NCI-H2196 (cell line): ENCODE data around the gene ZBTB16.
A peak's percentile ranks its signal among the peaks of the same experiment; 100 is the strongest.

Experiments
- DNase-seq: peaks from one replicate; lab custom pipeline; 2025; ENCODE audit not compliant: unreplicated experiment; lab: John Stamatoyannopoulos, UW

The ZBTB16 gene

GRCh38 chr11:114059278-114059983 lies at the start of gene ZBTB16:
Gene ZBTB16, plus strand, starts transcription at chr11:114059711. Its CDS starts 3,590 bp downstream, at chr11:114063301.
- DNase-seq = peak; percentile 81

GRCh38 chr11:114010931-114011330 lies 48.6 kb upstream of the ZBTB16 start:
- no peak for DNase-seq

DNA sequence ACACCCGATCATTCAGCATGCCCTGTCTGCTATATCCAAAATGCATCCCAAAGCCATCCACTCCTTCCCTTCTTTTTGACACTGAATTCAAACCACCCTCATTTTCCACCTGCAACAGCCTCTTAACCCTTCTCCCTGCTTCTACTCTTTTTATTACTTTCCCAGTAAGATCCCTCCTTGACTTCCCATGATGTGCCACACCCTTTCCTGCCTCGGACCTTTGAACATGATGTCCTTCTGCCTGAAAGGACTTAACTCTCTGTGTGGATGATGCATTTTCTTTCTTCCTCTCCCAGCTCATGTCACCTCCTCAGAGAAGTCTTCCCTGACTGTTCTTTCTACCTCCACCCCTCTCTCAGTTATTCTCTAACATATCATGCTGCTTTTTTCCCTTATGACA lies 48.1 kb upstream of the ZBTB16 start:
- no peak for DNase-seq

- no peak for DNase-seq
These were observed 44.4 kb upstream of the ZBTB16 start for GRCh38 chr11:114015117-114015516.

GRCh38 chr11:114016986-114017385 lies 42.5 kb upstream of the ZBTB16 start:
- DNase-seq = no peak

DNA sequence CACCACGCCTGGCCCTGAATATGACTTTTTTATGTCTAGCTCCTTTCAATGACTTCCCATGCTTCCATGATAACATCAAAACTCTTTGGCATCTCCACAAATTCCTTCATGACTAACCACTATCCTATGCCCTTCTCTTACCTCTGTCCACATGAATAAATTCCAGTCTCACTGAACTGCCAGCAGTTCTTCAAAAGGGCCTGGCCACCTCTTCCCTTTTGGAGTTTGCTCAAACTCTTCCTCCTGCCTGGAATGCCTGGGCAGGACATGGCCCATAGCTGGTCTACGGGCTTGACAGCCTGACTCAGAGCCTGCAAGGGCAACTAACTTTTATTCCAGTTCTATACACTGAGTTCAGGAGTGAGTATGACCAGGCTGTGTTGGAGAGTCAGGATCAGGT lies 41.8 kb upstream of the ZBTB16 start:
- no peak for DNase-seq

GRCh38 chr11:114019046-114019445 lies 40.5 kb upstream of the ZBTB16 start:
- no peak for DNase-seq

DNA sequence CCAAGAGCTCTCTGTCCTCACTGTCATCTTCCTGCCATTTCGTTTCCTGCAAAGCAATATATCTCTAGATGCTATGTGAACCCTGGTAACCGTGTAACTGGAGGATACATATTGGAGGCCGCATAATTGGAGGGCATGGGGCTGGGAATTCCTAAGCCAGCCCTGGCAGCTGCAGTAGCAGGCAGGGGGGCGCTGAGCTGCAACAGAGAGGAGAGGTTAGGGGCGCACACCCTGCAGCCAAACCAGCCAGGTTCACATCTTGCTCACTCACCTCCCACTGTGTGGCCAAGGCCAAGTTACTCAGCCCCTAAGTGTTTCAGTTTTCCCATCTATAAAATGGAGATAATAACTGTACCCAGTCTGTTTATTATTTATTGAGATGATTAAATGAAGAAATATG lies 39.9 kb upstream of the ZBTB16 start:
- DNase-seq = no peak

DNA sequence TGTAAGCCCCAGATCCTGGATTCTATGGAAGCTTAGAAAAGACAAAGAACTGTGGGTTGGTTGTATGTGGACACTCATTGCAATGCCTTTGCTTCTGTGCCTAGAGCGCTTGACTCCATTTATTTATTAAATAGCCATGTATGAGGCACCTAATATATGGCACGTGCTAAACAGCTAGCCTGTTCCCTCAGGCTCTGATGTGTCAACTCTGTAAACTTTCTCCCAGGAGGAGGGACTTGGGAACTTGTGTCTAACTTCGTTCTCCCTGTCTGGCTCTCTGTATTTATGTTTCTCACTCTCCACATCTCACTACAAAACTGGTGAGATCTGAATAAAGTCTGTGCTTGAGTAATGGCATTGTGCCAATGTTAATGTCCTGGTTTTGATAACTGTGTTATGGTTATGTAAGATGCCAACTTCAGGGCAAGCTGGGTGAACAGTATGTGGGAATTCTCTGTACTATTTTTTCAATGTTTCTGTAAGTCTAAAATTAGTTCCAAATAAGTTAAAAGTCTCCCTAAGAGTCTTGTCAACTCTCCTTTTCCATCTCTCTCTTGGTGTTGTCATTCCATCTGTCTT lies 34.1 kb upstream of the ZBTB16 start:
- no peak for DNase-seq

GRCh38 chr11:114026355-114026754 lies 33.2 kb upstream of the ZBTB16 start:
- DNase-seq = no peak

DNA sequence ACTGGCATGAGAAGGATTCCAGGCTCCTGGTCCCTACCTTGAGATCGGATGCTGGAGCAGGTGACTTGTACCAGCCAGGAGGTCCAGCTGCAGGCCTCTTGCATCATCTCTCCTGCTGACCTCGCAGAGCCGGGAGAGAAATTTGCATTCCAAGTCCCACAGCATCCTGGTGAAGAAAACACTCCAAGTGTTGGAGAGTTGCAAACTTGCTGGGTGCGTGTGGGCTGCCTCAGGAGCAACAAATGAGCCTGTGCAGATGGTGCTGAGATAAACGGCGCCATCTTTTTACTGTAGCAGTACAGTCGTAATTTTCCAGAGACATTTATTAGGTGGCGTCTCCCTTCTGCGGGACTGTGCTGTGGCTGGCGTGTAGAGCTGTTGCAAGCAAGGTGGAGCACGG lies 32.1 kb upstream of the ZBTB16 start:
- no peak for DNase-seq

- DNase-seq = no peak
These were observed 31.6 kb upstream of the ZBTB16 start for GRCh38 chr11:114027926-114028325.

DNA sequence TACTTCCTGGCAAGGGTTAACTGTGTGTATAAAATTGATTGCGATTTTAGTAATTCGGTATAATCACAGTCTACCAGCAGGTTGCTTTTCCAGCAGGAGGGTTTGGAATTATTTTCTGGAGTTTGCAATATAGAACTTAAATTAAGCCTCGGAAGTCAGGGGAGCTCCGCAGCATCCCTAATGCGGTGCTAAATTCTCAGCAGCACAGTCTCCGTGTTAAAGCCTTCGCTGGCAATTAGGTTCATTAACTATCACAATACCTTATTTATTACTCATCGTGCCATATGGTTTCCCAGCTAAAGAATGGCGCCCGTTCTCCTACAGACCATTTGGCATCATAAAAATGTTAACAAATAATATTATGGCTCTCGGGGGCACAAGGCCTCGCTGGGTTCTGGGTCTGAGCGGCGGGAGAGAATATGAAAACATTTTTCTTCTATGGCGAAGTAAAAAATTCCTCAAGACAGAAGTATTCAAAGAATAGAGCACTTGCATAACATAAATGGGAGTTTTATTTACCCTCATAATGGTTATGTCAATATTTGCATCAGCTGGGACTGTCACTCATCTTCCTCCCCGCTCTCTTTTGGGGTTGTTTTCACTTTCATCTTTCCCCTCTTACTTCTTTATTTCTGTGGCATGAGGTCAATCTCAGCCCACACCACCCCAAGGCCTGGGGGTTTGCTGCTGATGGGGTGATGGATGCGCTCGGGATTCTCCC lies 28.1 kb upstream of the ZBTB16 start:
- DNase-seq = no peak

DNA sequence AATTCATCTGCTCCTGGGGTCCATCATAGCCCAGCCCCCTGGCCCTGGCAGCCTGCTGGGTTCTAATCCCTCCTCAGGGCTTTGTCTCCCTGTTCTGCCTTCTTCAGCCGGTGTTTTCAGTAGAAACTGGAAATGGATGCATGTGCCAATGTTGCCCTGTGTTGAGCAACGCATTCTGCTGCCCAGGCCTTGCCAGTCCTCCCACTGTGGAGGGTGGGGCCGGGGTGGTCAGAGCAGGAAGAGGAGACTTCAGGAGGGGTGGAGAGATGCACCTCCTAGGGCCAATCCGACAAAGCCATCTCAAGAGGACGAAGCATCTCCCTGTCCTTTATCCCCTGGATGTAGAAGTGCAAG lies 27.6 kb upstream of the ZBTB16 start:
- no peak for DNase-seq

- DNase-seq = no peak
These were observed 26.4 kb upstream of the ZBTB16 start for GRCh38 chr11:114033066-114033465.

DNA sequence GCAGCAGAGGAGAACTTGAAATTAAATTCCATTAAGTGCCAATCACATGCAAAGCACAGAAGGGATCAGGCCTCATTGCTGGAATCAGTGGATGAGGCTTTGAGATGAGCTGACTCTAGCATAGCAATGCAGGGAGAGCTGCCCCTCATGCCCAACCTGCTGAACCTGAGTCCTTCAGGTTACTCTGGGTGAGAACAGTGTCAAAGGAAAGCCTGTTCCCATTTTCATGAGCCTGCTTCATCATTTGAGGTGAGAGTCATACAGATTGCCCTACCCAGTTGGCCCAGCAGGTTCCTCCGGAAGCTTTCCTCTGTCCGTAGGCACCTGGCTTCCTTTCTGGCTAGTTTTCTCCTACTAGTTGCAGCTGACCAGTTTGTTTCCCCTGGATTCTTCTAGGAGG lies 25.9 kb upstream of the ZBTB16 start:
- no peak for DNase-seq

DNA sequence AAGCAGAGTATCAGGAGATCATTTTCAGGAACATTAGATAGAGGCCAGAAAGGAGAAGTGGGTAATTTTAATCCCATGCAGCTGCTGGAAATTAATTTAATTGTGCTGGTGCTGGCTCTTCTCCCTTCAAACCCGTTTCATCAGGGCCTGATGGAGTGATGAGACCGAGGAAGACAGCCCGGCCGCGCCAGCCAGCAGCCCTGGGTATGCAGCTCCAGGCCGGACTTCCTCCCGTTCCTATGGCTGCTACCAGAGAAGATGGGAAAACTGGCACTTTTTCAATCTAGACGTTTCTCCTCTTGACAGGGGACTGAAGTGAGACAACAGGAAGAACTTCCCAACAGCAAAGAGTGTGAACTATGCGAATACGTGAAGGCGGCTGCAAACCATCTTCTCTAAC lies 24.6 kb upstream of the ZBTB16 start:
- no peak for DNase-seq

GRCh38 chr11:114036147-114036811 lies 23.2 kb upstream of the ZBTB16 start:
- DNase-seq = peak; percentile 80

DNA sequence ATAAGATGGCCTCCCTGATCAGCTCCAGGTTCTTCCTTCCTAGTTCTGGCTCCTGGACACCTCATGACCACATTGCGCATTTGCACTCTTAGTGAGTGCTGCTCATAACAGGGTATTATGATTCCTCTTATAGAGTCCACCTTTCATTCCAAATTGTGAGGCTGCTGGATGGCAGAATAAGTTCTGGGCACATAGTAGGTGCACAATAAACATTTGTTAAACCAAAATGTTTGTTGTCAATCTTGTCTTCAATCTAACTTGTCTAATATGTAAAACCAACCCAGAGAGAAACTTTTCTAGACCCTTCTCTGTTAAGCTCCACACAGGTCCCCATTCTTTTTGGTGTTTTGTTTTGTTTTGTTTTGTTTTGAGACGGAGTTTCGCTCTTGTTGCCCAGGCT lies 22.6 kb upstream of the ZBTB16 start:
- no peak for DNase-seq

- DNase-seq = no peak
These were observed 20.0 kb upstream of the ZBTB16 start for GRCh38 chr11:114039551-114039950.

DNA sequence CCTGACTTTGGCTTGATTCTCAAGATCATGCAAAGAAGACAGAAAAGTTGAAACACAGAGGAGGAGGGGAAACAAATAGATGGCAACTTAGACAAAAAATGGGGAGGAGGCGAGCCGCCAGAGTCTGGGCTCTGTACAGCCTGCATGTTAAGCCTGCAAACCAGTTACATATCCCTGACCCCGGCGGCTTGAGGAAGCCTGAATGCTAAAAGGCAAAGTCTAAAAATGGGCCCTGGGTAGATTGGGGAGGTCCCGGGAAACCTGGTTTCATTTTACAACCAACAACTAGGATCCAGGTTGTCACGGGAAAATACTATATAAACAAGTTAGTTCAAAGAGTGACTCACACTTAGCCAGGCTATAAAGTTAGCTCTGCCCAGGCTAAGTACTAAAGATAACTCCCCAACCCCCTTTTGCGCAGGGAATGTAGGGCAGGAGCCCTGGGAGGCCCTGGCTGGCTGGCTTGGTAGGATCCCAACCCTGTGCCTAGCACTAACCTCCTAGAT lies 18.8 kb upstream of the ZBTB16 start:
- DNase-seq = no peak

GRCh38 chr11:114042234-114042633 lies 17.3 kb upstream of the ZBTB16 start:
- DNase-seq = no peak
